ENCODE results near the gene GRIK1.

- TF ChIP-seq CTCF (IDR thresholded peaks at IDR 0.05) (no peak), POLR2AphosphoS5 (IDR thresholded peaks at IDR 0.05) (no peak)
Measured at GRCh38 chr21:29520171-29520570, 419.6 kb downstream of the GRIK1 start.
